ENCODE data around the gene DHX9. TPM values are rescaled to one million over a fixed set of nuclear protein-coding genes. Genes with fewer than 3 reads are reported as not detected.

Gene DHX9
- total RNA-seq, 1 experiment from 2014 or later, result 384 TPM

DNA sequence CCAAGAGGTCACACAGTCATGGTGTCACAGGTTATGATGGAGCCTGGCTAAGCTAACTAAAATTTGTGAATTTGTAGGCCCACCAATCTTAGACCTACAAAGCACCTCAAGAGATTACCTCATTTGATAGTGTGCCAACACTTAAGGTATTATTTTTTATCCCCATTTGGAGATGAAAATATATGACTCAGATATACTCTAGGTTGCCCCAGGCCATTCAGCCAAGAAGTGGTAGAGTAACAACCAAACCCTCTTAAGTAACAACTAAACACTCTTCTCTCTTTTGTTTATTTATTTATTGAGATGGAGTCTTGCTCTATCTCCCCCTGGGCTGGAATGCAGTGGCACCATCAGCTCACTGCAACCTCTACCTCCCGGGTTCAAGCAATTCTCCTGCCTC lies 35.3 kb upstream of the DHX9 start:
- TF ChIP-seq, protein P1, sequence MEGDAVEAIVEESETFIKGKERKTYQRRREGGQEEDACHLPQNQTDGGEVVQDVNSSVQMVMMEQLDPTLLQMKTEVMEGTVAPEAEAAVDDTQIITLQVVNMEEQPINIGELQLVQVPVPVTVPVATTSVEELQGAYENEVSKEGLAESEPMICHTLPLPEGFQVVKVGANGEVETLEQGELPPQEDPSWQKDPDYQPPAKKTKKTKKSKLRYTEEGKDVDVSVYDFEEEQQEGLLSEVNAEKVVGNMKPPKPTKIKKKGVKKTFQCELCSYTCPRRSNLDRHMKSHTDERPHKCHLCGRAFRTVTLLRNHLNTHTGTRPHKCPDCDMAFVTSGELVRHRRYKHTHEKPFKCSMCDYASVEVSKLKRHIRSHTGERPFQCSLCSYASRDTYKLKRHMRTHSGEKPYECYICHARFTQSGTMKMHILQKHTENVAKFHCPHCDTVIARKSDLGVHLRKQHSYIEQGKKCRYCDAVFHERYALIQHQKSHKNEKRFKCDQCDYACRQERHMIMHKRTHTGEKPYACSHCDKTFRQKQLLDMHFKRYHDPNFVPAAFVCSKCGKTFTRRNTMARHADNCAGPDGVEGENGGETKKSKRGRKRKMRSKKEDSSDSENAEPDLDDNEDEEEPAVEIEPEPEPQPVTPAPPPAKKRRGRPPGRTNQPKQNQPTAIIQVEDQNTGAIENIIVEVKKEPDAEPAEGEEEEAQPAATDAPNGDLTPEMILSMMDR (conservative IDR thresholded peaks at IDR 0.05; ENCODE audit: low read depth, low read length), result no peak
- no peak for TF ChIP-seq EZH2 (IDR thresholded peaks at IDR 0.05; ENCODE audit: borderline replicate concordance, low read depth, low read length, poor library complexity, severe bottlenecking)
- Histone ChIP-seq H3K27me3 (replicated peaks; ENCODE audit: insufficient read depth, low read depth, low read length, poor library complexity) (no peaks in the 10 kb centered on the region), H3K9me3 (ENCODE audit: low read depth, low read length, poor library complexity, severe bottlenecking) (no peaks in the 10 kb centered on the region), H3K4me1 (ENCODE audit: insufficient read depth, low read length, poor library complexity, severe bottlenecking) (no peaks in the 10 kb centered on the region), H3K4me3 (ENCODE audit: low read depth, low read length, poor library complexity, severe bottlenecking) (no peak overlapping the region), H3K36me3 (ENCODE audit: insufficient read depth, low read length, poor library complexity, severe bottlenecking) (no peaks in the 10 kb centered on the region), H3K27ac (ENCODE audit: low read depth, low read length, poor library complexity, severe bottlenecking) (no peak overlapping the region)
- intact Hi-C loops (cut with micrococcal nuclease; ENCODE audit: unreplicated experiment), result no loop called here
- ChIA-PET POLR2A (ENCODE audit: low non-redundant PET) (no interaction called here), CTCF (no interaction called here)
- DNase-seq (ENCODE audit: low spot score), result no peak
- no TSS peak for BruUV-seq (replicated peaks)

DNA sequence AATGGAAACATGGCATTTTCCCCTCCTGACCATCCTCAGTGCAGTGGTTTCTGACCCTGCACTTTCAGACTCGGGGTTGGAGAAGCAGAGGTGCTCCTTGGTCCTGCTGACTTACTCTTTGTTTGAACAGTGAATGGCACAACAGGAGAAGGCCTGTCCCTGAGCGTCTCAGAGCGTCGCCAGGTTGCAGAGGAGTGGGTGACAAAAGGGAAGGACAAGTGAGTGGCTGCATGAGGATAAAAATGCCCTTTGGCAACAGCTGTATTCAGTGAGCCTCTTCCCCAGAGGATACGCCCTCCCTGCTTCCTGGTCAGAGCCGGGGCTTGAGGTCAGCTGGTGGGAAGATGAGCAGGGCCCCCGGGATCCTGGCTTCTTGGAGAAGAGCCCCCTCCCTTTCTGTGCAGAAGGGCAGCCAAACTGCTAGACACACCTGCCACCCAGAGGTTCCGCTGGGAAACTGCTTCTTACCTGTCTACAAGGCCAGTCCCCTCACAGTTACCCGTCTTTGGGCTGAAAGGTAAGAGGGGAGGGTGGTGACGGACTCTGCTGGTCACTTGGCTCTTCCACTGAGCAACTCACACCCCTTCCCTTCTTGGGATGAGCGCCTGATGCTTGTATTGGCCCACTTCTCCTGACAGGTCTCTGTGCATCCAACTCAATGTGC lies 33.0 kb upstream of the DHX9 start:
- Histone ChIP-seq H3K9me3 (ENCODE audit: low read depth, low read length, poor library complexity, severe bottlenecking) (no peaks in the 10 kb centered on the region), H3K36me3 (ENCODE audit: insufficient read depth, low read length, poor library complexity, severe bottlenecking) (no peaks in the 10 kb centered on the region), H3K4me1 (ENCODE audit: insufficient read depth, low read length, poor library complexity, severe bottlenecking) (no peaks in the 10 kb centered on the region), H3K4me3 (ENCODE audit: low read depth, low read length, poor library complexity, severe bottlenecking) (no peak overlapping the region), H3K27me3 (replicated peaks; ENCODE audit: insufficient read depth, low read depth, low read length, poor library complexity) (no peaks in the 10 kb centered on the region), H3K27ac (ENCODE audit: low read depth, low read length, poor library complexity, severe bottlenecking) (no peak overlapping the region)
- POLR2A ChIA-PET (ENCODE audit: low non-redundant PET), result no interaction called here
- intact Hi-C loops (cut with micrococcal nuclease; ENCODE audit: unreplicated experiment), result no loop called here
- CTCF ChIA-PET, result no interaction called here
- TF ChIP-seq, protein P1 (conservative IDR thresholded peaks at IDR 0.05; ENCODE audit: low read depth, low read length), result 0 out of 2 replicates have a peak, but pooled peaks have one; percentile 9
- no peak for TF ChIP-seq EZH2 (IDR thresholded peaks at IDR 0.05; ENCODE audit: borderline replicate concordance, low read depth, low read length, poor library complexity, severe bottlenecking)
- no peak for DNase-seq (ENCODE audit: low spot score)
- BruUV-seq (replicated peaks), result no TSS peak

DNA sequence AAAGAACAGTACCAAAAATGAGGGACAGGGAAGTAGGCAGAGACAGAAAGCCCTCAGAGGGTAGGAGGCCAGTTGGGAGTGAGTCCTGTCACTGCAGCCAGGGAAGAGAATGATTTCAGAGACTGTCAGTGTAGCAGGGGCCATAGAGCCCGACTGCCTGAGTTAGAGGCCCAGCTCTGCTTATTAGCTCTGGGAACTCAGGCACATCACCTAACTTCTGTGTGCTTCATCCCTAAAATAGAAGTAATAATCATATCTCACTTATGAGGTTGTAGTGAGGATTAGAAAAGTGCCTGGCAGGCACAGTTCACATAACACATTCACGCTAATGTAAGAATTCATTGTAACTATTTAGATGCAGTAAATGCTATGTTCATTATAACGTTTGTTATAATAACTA lies 31.2 kb upstream of the DHX9 start:
- Histone ChIP-seq H3K36me3 (ENCODE audit: insufficient read depth, low read length, poor library complexity, severe bottlenecking) (no peaks in the 10 kb centered on the region), H3K4me3 (ENCODE audit: low read depth, low read length, poor library complexity, severe bottlenecking) (no peak overlapping the region), H3K4me1 (ENCODE audit: insufficient read depth, low read length, poor library complexity, severe bottlenecking) (no peaks in the 10 kb centered on the region), H3K27me3 (replicated peaks; ENCODE audit: insufficient read depth, low read depth, low read length, poor library complexity) (no peaks in the 10 kb centered on the region), H3K9me3 (ENCODE audit: low read depth, low read length, poor library complexity, severe bottlenecking) (no peaks in the 10 kb centered on the region), H3K27ac (ENCODE audit: low read depth, low read length, poor library complexity, severe bottlenecking) (no peak overlapping the region)
- DNase-seq (ENCODE audit: low spot score), result no peak
- TF ChIP-seq, protein P1 (conservative IDR thresholded peaks at IDR 0.05; ENCODE audit: low read depth, low read length), result no peak
- TF ChIP-seq EZH2 (IDR thresholded peaks at IDR 0.05; ENCODE audit: borderline replicate concordance, low read depth, low read length, poor library complexity, severe bottlenecking), result no peak
- no TSS peak for BruUV-seq (replicated peaks)
- ChIA-PET CTCF (no interaction called here), POLR2A (ENCODE audit: low non-redundant PET) (no interaction called here)
- intact Hi-C loops (cut with micrococcal nuclease; ENCODE audit: unreplicated experiment), result no loop called here
